Activated CD4-positive, CD25-positive, alpha-beta regulatory T cell treated with anti-CD3 and anti-CD28 coated beads, Interleukin-2, amount 50 U/mL, for 16 hours (primary cell): ENCODE results near the gene MAJIN.

Source experiments
- DNase-seq: peaks from one replicate; pipeline ENCODE4 v3.0.0-alpha.2; 2020; ENCODE audit warnings: low read depth, low spot score

MAJIN gene

DNA sequence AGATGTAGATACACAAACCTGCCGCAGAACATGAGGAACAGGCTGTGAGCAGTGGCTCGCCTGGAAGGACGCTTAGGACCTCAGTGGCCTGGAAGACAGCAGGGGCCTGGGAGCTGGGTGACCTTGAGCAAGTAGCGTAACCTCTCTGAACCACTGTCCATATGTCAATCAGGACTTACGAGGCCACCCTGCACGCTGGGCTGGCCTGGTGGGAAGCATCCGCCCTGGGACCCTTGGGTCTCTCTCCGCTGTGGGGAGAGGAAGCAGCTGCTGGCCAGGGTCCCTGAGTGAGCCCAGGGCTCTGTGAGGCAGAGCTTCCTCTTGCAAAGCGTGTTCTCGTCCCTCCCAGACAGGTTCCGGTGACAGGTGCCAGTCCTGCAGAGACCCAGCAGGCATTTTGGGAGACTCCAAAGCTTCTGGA, 79.5 kb downstream of the MAJIN start:
- DNase-seq = no peak

- DNase-seq = no peak
Measured at GRCh38 chr11:64891880-64892279, 80.0 kb downstream of the MAJIN start.

- DNase-seq = no peak
Measured at GRCh38 chr11:64891215-64891848, 80.6 kb downstream of the MAJIN start.

DNA sequence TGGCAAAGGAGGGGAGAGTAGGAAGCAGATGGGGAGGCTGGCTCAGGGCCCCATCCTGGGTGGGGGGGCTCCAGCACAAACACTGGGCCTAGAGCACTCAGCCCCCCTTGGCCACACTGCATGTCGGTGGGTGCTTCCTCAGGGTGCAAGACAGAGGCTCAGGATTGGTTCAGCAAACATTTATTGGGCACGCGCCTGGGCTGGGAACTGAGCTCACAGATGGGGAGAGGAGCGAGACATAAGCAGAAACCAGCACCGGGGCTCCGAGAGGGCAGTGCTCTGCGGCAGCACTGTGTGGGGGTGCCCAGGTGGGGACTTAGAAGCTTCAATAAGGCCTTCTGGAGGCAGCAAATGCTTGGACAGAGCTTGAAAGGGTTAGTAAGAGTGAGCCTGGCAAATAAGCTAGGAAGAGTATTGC, 81.4 kb downstream of the MAJIN start:
- no peak for DNase-seq

- DNase-seq = no peak
Measured at GRCh38 chr11:64888729-64889511, 83.0 kb downstream of the MAJIN start.

DNA sequence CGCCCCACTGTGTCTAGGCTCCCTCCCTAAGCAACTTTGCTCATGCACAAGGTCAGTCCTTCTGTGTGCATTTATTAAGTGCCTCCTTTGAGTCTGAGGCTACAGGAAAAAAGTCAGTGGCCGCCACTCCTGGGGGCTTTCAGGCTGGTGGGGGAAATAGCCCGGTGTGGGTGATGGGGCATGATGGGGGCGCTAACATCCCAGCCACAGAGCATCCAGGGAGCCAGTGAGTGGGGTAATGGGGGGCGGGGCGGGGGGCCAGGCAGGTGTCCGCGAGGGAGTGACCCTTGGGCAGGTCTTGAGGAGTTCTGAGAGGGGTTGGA, 83.5 kb downstream of the MAJIN start:
- DNase-seq = no peak
